Keratinocyte (primary cell): ENCODE results near the gene ABHD13. TPM values are rescaled to one million over a fixed set of nuclear protein-coding genes. Genes with fewer than 3 reads are reported as not detected.
A peak's percentile ranks its signal among the peaks of the same experiment; 100 is the strongest.
"Not testable (repeated sequence)": the region's sequence is repeated elsewhere in the genome, so short reads cannot be mapped to it uniquely, and the experiment has no call there.

ENCODE experiments used
- DNase-seq: peaks from one replicate; pipeline ENCODE4 v3.0.0-alpha.2; 2011; ENCODE audit warnings: low read depth, missing footprints, low spot score
- FAIRE-seq: peaks from 2 replicates; lab custom pipeline; 2011; peaks lifted over from hg19 to GRCh38; lab: Jason Lieb, UNC
- H2AFZ ChIP-seq: 2 replicates; pipeline ENCODE4 v1.6.0; 2012; ENCODE audit warnings: low read length, control low read depth, inconsistent platforms; ENCODE audit not compliant: control insufficient read depth
- H3K27ac ChIP-seq: 2 replicates; pipeline ENCODE4 v1.5.1; 2011; ENCODE audit warnings: low read length; ENCODE audit not compliant: control insufficient read depth, insufficient read depth
- H3K27me3 ChIP-seq: 3 replicates; pipeline ENCODE4 v1.6.0; 2011; ENCODE audit warnings: low read length; ENCODE audit not compliant: control insufficient read depth, insufficient read depth; ENCODE audit errors: extremely low read depth
- H3K36me3 ChIP-seq, 2 experiments: 2 replicates in 1 of 2; 3 replicates in 1 of 2; pipeline ENCODE4 v1.5.1; 2011; ENCODE audit warnings: low read length in 2 of 2, mild to moderate bottlenecking in 1 of 2; ENCODE audit not compliant: control insufficient read depth in 2 of 2, insufficient read depth in 2 of 2; ENCODE audit errors: extremely low read depth in 1 of 2
- H3K4me1 ChIP-seq: 3 replicates; pipeline ENCODE4 v1.5.1; 2011; ENCODE audit warnings: low read length; ENCODE audit not compliant: control insufficient read depth, insufficient read depth; ENCODE audit errors: extremely low read depth
- H3K4me2 ChIP-seq: 3 replicates; pipeline ENCODE4 v1.6.0; 2011; ENCODE audit warnings: low read depth, low read length; ENCODE audit not compliant: control insufficient read depth, insufficient read depth; ENCODE audit errors: extremely low read depth
- H3K4me3 ChIP-seq, 3 experiments: fragments of 200-600 bp in 1 of 3; sonication (generic) in 1 of 3; 2 replicates in 2 of 3; 3 replicates in 1 of 3; pipeline ENCODE4 v1.5.1; 2011 to 2016; ENCODE audit warnings: low read length in 3 of 3, mild to moderate bottlenecking in 3 of 3, control low read depth in 2 of 3, inconsistent platforms in 1 of 3, low read depth in 1 of 3, mixed read lengths in 1 of 3, mixed run types in 1 of 3, moderate library complexity in 1 of 3; ENCODE audit not compliant: control insufficient read depth in 2 of 3, insufficient read depth in 2 of 3; ENCODE audit errors: extremely low read depth in 1 of 3
- H3K79me2 ChIP-seq: 2 replicates; pipeline ENCODE4 v1.6.0; 2012; ENCODE audit warnings: low read length; ENCODE audit not compliant: control insufficient read depth, insufficient read depth
- H3K9ac ChIP-seq: 3 replicates; pipeline ENCODE4 v1.6.0; 2011; ENCODE audit warnings: low read length; ENCODE audit not compliant: control insufficient read depth, insufficient read depth; ENCODE audit errors: extremely low read depth
- H3K9me1 ChIP-seq: 3 replicates; pipeline ENCODE4 v1.6.0; 2011; ENCODE audit warnings: low read length; ENCODE audit not compliant: control insufficient read depth, insufficient read depth; ENCODE audit errors: extremely low read depth
- H3K9me3 ChIP-seq: 2 replicates; pipeline ENCODE4 v1.5.1; 2012; ENCODE audit warnings: low read depth, low read length; ENCODE audit not compliant: control insufficient read depth
- H4K20me1 ChIP-seq: 3 replicates; pipeline ENCODE4 v1.6.0; 2011; ENCODE audit warnings: low read length; ENCODE audit not compliant: control insufficient read depth, insufficient read depth; ENCODE audit errors: extremely low read depth
- CTCF ChIP-seq, 3 experiments: IDR thresholded peaks in 1 of 3; conservative IDR thresholded peaks in 1 of 3; optimal IDR thresholded peaks in 1 of 3; 2 replicates in 2 of 3; 3 replicates in 1 of 3; pipeline versions ENCODE3 to v1.5.1; 2011; ENCODE audit warnings: low read length in 3 of 3, mild to moderate bottlenecking in 3 of 3, moderate library complexity in 2 of 3, control low read depth in 1 of 3, inconsistent platforms in 1 of 3; ENCODE audit not compliant: insufficient read depth in 2 of 3; ENCODE audit errors: extremely low read depth in 1 of 3
- EZH2 ChIP-seq: IDR thresholded peaks from one replicate; pipeline ENCODE4 v1.6.1; 2012; ENCODE audit warnings: inconsistent platforms, mild to moderate bottlenecking, low read length, moderate library complexity
- dilution Hi-C: fragments of 300-500 bp; cut with MboI; formaldehyde crosslinking; loops from one replicate; pipeline ENCODE4 v1.7.0; 2020; ENCODE audit warnings: low sequenced_read_pairs; ENCODE audit not compliant: extremely low pct_ligation_motif_present
- polyA plus RNA-seq, 5 experiments: library from polyadenylated mRNA; depleted of rRNA in 3 of 5; stranded (reverse) in 3 of 5; stranded (forward) in 1 of 5; unstranded in 1 of 5; fragments of >200 nt; gene quantifications; 1 replicate in 1 of 5; 2 replicates in 3 of 5; 3 replicates in 1 of 5; pipeline versions ENCODE4 v1.2.1 to v1.2.3, GENCODE V29; 2011 to 2012; ENCODE audit warnings: missing spikeins in 2 of 5, low read depth in 1 of 5, low replicate concordance in 1 of 5

The ABHD13 gene
- polyA plus RNA-seq, 1 donor (not counting 4 experiments of a cell fraction or from before 2014, with no cell fraction given), result 12.8 TPM

- Histone ChIP-seq H3K27ac (peak overlapping the region; percentile 15), H3K9me1 (no peaks in the 10 kb centered on the region), H3K27me3 (no peaks in the 10 kb centered on the region), H3K36me3 (peaks cover 0 to 7% of the 10 kb centered on the region in 2 experiments), H3K9ac (peak overlapping the region; percentile 55), H4K20me1 (no peaks in the 10 kb centered on the region), H2AFZ (peak overlapping the region; percentile 14), H3K4me1 (peaks cover 21% of the 10 kb centered on the region), H3K4me3 (peak overlapping the region; percentile 51 to 56 (median 53)), H3K9me3 (no peaks in the 10 kb centered on the region), H3K79me2 (peaks cover 32% of the 10 kb centered on the region), H3K4me2 (peak overlapping the region; percentile 82)
- TF ChIP-seq EZH2, result no peak
- TF ChIP-seq CTCF (optimal IDR thresholded peaks at IDR 0.05 in 1 of 3, IDR thresholded peaks at IDR 0.05 in 1 of 3, conservative IDR thresholded peaks at IDR 0.05 in 1 of 3; ENCODE audit: extremely low read depth in 1 of 3, insufficient read depth in 2 of 3, low read length in 3 of 3), result no peak
- no peak for FAIRE-seq
- dilution Hi-C loops, result no loop called here
- DNase-seq, result no peak
These were observed 3.5 kb upstream of the ABHD13 start for GRCh38 chr13:108214441-108215271.

GRCh38 chr13:108215436-108215835 lies 2.8 kb upstream of the ABHD13 start, which contains the start of gene LIG4:
TSS of gene LIG4 (minus strand) at chr13:108215536. CDS start at chr13:108211268, 4,268 bp downstream.
- TF ChIP-seq CTCF (optimal IDR thresholded peaks at IDR 0.05 in 1 of 3, IDR thresholded peaks at IDR 0.05 in 1 of 3, conservative IDR thresholded peaks at IDR 0.05 in 1 of 3; ENCODE audit: extremely low read depth in 1 of 3, insufficient read depth in 2 of 3, low read length in 3 of 3), result no peak
- no peak for TF ChIP-seq EZH2
- no peaks in the 10 kb centered on the region for H3K27me3 ChIP-seq
- FAIRE-seq (peak; percentile 20), DNase-seq (peak; percentile 53)
- H3K4me2 ChIP-seq, result peak within 1 kb of the TSS; percentile 97
- H3K9me1 ChIP-seq, result no peaks in the 10 kb centered on the region
- H3K36me3 ChIP-seq, result peaks cover 0 to 2% of the 10 kb centered on the region in 2 experiments
- dilution Hi-C loops, result no loop called here
- H3K4me3 ChIP-seq, result peak within 1 kb of the TSS; percentile 56 to 74 (median 68)
- no peaks in the 10 kb centered on the region for H3K9me3 ChIP-seq
- H3K79me2 ChIP-seq, result peaks cover 39% of the 10 kb centered on the region
- H4K20me1 ChIP-seq, result no peaks in the 10 kb centered on the region
- peaks cover 28% of the 10 kb centered on the region for H3K4me1 ChIP-seq
- peak within 1 kb of the TSS; percentile 97 for H2AFZ ChIP-seq
- H3K27ac ChIP-seq, result peak within 1 kb of the TSS; percentile 82
- peak within 1 kb of the TSS; percentile 82 for H3K9ac ChIP-seq

DNA sequence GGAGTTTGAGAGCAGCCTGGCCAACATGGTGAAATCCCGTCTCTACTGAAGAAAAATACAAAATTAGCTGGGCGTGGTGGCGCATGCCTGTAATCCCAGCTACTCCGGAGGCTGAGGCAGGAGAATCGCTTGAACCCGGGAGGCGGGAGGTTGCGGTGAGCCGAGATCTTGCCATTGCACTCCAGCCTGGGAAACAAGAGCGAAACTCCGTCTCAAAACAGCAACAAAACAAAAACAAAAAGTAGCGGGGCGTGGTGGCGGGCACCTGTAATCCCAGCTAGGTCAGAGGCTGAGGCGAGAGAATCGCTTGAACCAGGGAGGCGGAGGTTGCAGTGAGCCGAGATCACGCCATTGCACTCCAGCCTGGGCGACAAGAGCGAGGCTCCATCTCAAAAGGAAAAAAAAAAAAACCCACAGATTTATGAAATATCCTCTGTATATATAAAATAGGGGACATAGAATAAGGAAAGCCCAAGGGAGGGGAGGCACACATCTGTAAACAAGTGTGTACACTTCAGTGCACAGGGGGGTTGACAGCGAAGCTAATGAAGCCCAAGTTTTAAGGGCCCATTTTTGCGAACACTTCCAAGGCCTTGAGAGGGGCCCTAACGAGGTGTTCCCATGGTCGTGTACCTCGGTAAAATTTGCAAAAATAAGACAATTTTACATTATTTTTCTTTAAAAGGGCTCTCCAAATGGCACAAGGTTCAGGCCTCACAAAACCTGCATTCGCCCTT lies 717 bp upstream of the ABHD13 start:
- H3K36me3 ChIP-seq, FAIRE-seq, DNase-seq, H3K9me3 ChIP-seq, H3K9me1 ChIP-seq, dilution Hi-C loops, H3K27me3 ChIP-seq, H4K20me1 ChIP-seq: not testable (repeated sequence)
- peak overlapping the region; percentile 97 for H2AFZ ChIP-seq
- peak overlapping the region; percentile 90 for H3K4me2 ChIP-seq
- H3K4me1 ChIP-seq, result peaks cover 28% of the 10 kb centered on the region
- H3K79me2 ChIP-seq, result peaks cover 60% of the 10 kb centered on the region
- peak overlapping the region; percentile 97 for H3K27ac ChIP-seq
- peak overlapping the region; percentile 96 for H3K9ac ChIP-seq
- peak overlapping the region; percentile 92 to 97 (median 95) for H3K4me3 ChIP-seq
